Smooth muscle cell (in vitro differentiated cells): ENCODE measurements around the gene GARNL3. TPM values are rescaled to one million over a fixed set of nuclear protein-coding genes. Genes with fewer than 3 reads are reported as not detected.

Experiments used
- DNase-seq: peaks from one replicate; lab custom pipeline; 2025; ENCODE audit not compliant: unreplicated experiment; lab: John Stamatoyannopoulos, UW
- H2AFZ ChIP-seq: fragments of 200-600 bp; sonication (generic); 2 replicates; pipeline ENCODE4 v1.6.0; 2016; ENCODE audit warnings: antibody characterized with exemption, low read depth, mild to moderate bottlenecking
- H3F3A ChIP-seq: fragments of 200-600 bp; sonication (generic); 2 replicates; pipeline ENCODE4 v1.6.0; 2017; ENCODE audit warnings: antibody characterized with exemption, low read depth
- H3K27ac ChIP-seq: fragments of 200-600 bp; sonication (generic); 2 replicates; pipeline ENCODE4 v1.5.1; 2016; ENCODE audit warnings: low read depth, mild to moderate bottlenecking
- H3K27me3 ChIP-seq: fragments of 200-600 bp; sonication (generic); 2 replicates; pipeline ENCODE4 v1.6.1; 2016; ENCODE audit warnings: low read depth, mild to moderate bottlenecking
- H3K36me3 ChIP-seq: fragments of 200-600 bp; sonication (generic); 2 replicates; pipeline ENCODE4 v1.5.1; 2016; ENCODE audit warnings: low read depth
- H3K4me1 ChIP-seq: fragments of 200-600 bp; sonication (generic); 2 replicates; pipeline ENCODE4 v1.5.1; 2016; ENCODE audit warnings: low read depth
- H3K4me2 ChIP-seq: fragments of 200-600 bp; sonication (generic); 2 replicates; pipeline ENCODE4 v1.6.0; 2016; ENCODE audit warnings: mild to moderate bottlenecking
- H3K4me3 ChIP-seq: fragments of 200-600 bp; sonication (generic); 2 replicates; pipeline ENCODE4 v1.5.1; 2016; ENCODE audit warnings: mild to moderate bottlenecking
- H3K79me2 ChIP-seq: fragments of 200-600 bp; sonication (generic); 2 replicates; pipeline ENCODE4 v1.6.0; 2016; ENCODE audit warnings: low read depth, mild to moderate bottlenecking
- H3K9ac ChIP-seq: fragments of 200-600 bp; sonication (generic); 2 replicates; pipeline ENCODE4 v1.6.0; 2016; ENCODE audit warnings: low read depth
- H3K9me3 ChIP-seq: fragments of 200-600 bp; sonication (generic); replicated peaks from 2 replicates; pipeline ENCODE4 v1.5.1; 2016; ENCODE audit warnings: low read depth
- H4K20me1 ChIP-seq: fragments of 200-600 bp; sonication (generic); 2 replicates; pipeline ENCODE4 v1.6.0; 2016; ENCODE audit warnings: low read depth
- WGBS: methylation state at CpG from one replicate; pipeline ENCODE4 v1.1.7; 2016; ENCODE audit warnings: low lambda C conversion rate; 5-methylcytosine and 5-hydroxymethylcytosine counted together
- polyA plus RNA-seq: library from polyadenylated mRNA; unstranded; fragments of >200 nt; fragmentation: Nextera tagmentation; extraction: Ambion mirVana; gene quantifications from 2 replicates; pipeline ENCODE4 v1.2.1, GENCODE V29; 2016
- total RNA-seq: library from RNA; depleted of rRNA; stranded (reverse); fragments of >200 nt; gene quantifications from 2 replicates; pipeline ENCODE4 v1.2.3, GENCODE V29; 2014
- TF ChIP-seq, protein P1 (sequence below): fragments of 200-600 bp; sonication (generic); IDR thresholded peaks from 2 replicates; pipeline ENCODE4 v1.5.1; 2017; ENCODE audit warnings: borderline replicate concordance, mild to moderate bottlenecking, antibody characterized with exemption; ENCODE audit not compliant: insufficient read depth, poor library complexity, severe bottlenecking

The GARNL3 gene
- total and polyA plus RNA-seq, 2 experiments from 2014 or later: 4.7 to 18.5 TPM

DNA sequence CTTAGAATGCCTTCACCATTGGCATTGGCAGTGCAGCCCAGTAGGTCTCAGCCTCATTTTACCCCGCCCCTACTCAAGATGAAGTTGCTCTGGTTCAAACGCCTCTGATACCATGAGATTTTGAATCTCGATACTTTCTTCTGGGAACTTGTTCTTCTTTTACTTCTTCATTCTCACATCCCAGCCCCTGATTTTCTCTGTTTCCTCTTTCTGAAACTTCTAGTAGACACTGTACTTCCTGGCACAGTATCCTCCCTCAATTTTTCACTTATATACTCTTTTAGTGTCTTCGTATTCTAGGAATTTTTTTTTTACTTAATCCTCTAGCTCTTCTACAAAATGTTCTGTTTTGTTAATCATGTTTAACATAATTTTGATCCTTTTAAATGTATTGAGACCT is 146.5 kb downstream of the GARNL3 start:
- H3K9ac ChIP-seq: no peak overlapping the region
- H3K4me3 ChIP-seq: no peak overlapping the region
- H3F3A ChIP-seq: no peaks in the 10 kb centered on the region
- no peak overlapping the region for H3K4me2 ChIP-seq
- no peaks in the 10 kb centered on the region for H3K9me3 ChIP-seq
- no peaks in the 10 kb centered on the region for H3K27me3 ChIP-seq
- H3K36me3 ChIP-seq: no peaks in the 10 kb centered on the region
- H2AFZ ChIP-seq: no peak overlapping the region
- no peak overlapping the region for H3K27ac ChIP-seq
- WGBS: over 99% methylated on average over 4 of the region's 4 CpGs
- H3K4me1 ChIP-seq: no peaks in the 10 kb centered on the region
- no peaks in the 10 kb centered on the region for H4K20me1 ChIP-seq
- DNase-seq: no peak
- TF ChIP-seq, protein P1, sequence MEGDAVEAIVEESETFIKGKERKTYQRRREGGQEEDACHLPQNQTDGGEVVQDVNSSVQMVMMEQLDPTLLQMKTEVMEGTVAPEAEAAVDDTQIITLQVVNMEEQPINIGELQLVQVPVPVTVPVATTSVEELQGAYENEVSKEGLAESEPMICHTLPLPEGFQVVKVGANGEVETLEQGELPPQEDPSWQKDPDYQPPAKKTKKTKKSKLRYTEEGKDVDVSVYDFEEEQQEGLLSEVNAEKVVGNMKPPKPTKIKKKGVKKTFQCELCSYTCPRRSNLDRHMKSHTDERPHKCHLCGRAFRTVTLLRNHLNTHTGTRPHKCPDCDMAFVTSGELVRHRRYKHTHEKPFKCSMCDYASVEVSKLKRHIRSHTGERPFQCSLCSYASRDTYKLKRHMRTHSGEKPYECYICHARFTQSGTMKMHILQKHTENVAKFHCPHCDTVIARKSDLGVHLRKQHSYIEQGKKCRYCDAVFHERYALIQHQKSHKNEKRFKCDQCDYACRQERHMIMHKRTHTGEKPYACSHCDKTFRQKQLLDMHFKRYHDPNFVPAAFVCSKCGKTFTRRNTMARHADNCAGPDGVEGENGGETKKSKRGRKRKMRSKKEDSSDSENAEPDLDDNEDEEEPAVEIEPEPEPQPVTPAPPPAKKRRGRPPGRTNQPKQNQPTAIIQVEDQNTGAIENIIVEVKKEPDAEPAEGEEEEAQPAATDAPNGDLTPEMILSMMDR: no peak
- no peaks in the 10 kb centered on the region for H3K79me2 ChIP-seq

DNA sequence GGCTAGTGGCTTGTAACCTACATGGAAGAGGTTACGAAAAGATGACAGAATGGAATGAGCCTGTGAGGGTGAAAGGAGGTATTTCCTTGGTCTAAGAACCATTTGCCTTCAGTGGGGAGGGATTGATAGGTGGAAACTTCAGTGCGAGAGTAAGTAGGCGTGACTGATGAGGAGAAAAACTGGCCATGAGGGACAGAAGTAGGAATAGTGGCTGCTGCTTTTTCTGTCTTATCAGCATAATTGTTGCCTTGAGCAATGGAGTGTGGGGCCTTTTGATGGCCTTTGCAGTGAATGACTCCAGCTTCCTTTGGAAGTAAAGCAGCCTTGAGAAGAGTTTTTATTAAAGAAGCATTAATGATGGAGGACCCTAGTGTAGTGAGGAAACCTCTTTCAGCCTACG is 150.6 kb downstream of the GARNL3 start:
- TF ChIP-seq, protein P1: no peak
- no peak overlapping the region for H3K4me2 ChIP-seq
- H3K27ac ChIP-seq: no peak overlapping the region
- no peaks in the 10 kb centered on the region for H3K27me3 ChIP-seq
- H3K4me1 ChIP-seq: no peaks in the 10 kb centered on the region
- 78% methylated on average over 4 of the region's 4 CpGs for WGBS
- H3K9me3 ChIP-seq: no peaks in the 10 kb centered on the region
- no peak overlapping the region for H3K9ac ChIP-seq
- H3K36me3 ChIP-seq: no peaks in the 10 kb centered on the region
- H3F3A ChIP-seq: no peaks in the 10 kb centered on the region
- no peaks in the 10 kb centered on the region for H4K20me1 ChIP-seq
- H3K79me2 ChIP-seq: no peaks in the 10 kb centered on the region
- no peak overlapping the region for H2AFZ ChIP-seq
- H3K4me3 ChIP-seq: no peak overlapping the region
- DNase-seq: no peak

DNA sequence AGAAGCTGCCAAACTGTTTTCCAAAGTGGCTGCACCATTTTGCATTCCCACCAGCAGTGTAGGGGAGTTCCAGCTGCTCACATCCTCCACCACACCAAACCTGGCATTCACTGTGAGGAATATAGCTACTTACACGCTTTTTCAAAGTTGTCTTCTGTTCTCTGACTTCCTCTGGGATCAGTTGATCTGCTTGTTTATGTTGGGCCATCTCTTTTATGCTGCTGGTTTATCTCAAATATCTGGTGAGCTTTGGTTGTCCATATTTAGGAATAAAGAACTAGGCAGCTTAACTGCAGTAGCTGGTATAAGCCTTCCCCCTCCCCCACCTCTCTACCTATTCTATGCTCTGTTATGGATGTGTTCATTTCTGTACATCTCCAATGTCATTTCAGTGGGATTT is 151.1 kb downstream of the GARNL3 start:
- Histone ChIP-seq H3K9me3 (no peaks in the 10 kb centered on the region), H4K20me1 (no peaks in the 10 kb centered on the region), H3K4me1 (no peaks in the 10 kb centered on the region), H3K27me3 (no peaks in the 10 kb centered on the region), H3K36me3 (no peaks in the 10 kb centered on the region), H3K4me3 (no peak overlapping the region), H3F3A (no peaks in the 10 kb centered on the region), H3K9ac (no peak overlapping the region), H3K79me2 (no peaks in the 10 kb centered on the region), H3K27ac (no peak overlapping the region), H2AFZ (no peak overlapping the region), H3K4me2 (no peak overlapping the region)
- TF ChIP-seq, protein P1: no peak
- WGBS: 50% methylated on average over 1 of the region's 1 CpG
- DNase-seq: no peak

DNA sequence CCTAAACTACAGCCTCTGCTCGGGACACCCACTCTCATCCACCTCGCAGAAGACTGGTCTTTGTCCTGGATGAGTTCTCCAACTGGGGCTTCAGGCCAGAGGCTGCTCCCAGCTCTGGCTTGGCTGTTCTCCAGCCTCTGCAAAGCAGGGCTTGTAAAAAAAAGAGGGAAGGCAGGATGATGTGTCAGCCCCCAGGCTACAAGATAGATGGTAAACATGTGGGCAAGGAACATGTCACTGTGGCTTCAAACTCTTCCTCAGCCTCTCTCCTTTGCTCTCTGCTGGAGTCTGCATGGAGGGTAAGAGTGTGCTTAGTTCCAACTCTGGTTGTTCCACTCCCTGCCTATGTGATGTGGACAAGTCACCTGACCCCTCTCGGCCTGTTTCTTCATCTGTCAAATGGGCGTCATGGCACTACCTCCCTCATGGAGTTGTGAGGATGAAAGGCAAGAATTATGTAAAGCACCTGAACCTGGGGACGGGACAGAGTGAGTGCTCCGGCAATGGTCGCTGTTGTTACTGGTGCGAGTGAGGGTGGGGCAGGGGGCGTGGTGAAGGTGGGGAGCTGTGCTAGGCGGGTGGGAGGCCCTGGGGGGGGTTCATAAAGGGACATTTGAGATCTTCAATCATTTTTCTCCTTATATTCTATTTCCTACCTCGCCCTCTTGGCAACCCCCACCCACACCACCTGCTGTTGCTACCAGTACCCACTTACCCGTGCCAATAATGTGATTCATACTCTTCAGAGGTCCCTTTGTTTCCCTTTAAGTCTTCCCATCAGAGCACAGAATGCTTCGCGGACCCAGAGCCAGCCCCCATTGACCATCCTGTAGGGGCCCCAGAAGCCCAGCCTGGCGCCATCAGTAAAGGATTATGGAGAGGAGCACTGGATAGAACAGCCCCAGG is 152.8 kb downstream of the GARNL3 start:
- TF ChIP-seq, protein P1: no peak
- no peak overlapping the region for H3K4me2 ChIP-seq
- H3K79me2 ChIP-seq: peaks cover 9% of the 10 kb centered on the region
- no peak for DNase-seq
- H3K4me3 ChIP-seq: no peak overlapping the region
- H3F3A ChIP-seq: no peaks in the 10 kb centered on the region
- H2AFZ ChIP-seq: no peak overlapping the region
- no peaks in the 10 kb centered on the region for H3K9me3 ChIP-seq
- no peaks in the 10 kb centered on the region for H3K4me1 ChIP-seq
- no peaks in the 10 kb centered on the region for H3K27me3 ChIP-seq
- no peak overlapping the region for H3K9ac ChIP-seq
- no peak overlapping the region for H3K27ac ChIP-seq
- H3K36me3 ChIP-seq: no peaks in the 10 kb centered on the region
- H4K20me1 ChIP-seq: no peaks in the 10 kb centered on the region
- WGBS: 69% methylated on average over 15 of the region's 15 CpGs
